Measurements from ENCODE around the gene SLC16A3. TPM values are rescaled to one million over a fixed set of nuclear protein-coding genes. Genes with fewer than 3 reads are reported as not detected.

Gene SLC16A3
- total and polyA plus RNA-seq, 9 of the 15 experiments (the other 6 are each of a cell fraction or from before 2014, with no cell fraction given): 0.11 to 5.4 (median 1.2) TPM; not detected in 2

DNA sequence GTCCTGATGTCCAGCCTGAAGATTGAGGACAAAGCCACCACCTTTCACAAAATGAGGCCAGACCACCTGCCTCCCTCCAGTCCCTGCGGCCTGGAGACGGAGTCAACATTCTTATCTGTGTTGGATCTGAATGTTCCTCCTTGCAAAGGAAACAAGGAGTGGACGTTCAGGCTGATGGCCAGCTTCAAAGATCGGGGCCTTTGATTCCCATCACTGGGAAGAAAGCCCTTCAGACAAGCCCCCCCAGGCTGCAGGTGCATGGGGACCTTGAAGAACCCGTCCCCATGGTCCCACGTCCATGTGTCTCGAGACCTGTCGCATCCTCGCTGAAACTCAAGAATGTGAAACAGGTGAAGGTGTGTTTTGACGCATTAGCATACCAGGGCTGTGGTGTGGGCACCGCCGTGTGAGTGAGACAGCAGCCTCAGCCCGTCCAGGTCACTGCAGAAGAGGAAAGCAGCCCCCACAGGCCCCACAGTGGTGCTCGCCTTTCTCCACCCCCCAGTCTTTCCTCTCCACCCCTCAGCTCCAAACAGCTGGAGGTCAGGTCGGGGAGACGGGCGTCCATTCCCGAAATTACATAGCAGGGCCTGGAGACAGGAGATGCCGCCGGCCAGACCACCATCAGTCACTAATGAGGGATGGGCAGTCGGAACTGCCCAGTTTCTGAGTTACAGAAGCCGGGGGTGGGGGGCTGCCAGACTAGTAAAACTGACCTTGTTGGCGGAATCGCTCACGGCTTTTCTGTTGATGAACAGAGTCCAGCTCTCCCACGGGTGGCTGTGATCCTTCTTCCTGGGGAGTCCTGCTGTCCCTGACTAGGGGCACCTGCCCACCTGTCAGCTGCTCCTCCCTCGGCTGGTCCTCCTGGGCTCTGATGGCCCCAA is 45.5 kb downstream of the SLC16A3 start (continued):
- TF ChIP-seq ZNF384 (IDR thresholded peaks at IDR 0.05; ENCODE audit: low read depth, low read length) (no peak), BRF1 (IDR thresholded peaks at IDR 0.05; ENCODE audit: borderline replicate concordance, extremely low read depth, insufficient read length) (no peak), NBN (IDR thresholded peaks at IDR 0.05; ENCODE audit: low read depth) (no peak), SMAD4 (CRISPR knock-in tag; conservative IDR thresholded peaks at IDR 0.05) (no peak)
- TF ChIP-seq, protein P1, sequence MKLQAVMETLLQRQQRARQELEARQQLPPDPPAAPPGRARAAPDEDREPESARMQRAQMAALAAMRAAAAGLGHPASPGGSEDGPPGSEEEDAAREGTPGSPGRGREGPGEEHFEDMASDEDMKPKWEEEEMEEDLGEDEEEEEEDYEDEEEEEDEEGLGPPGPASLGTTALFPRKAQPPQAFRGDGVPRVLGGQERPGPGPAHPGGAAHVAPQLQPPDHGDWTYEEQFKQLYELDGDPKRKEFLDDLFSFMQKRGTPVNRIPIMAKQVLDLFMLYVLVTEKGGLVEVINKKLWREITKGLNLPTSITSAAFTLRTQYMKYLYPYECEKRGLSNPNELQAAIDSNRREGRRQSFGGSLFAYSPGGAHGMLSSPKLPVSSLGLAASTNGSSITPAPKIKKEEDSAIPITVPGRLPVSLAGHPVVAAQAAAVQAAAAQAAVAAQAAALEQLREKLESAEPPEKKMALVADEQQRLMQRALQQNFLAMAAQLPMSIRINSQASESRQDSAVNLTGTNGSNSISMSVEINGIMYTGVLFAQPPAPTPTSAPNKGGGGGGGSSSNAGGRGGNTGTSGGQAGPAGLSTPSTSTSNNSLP (IDR thresholded peaks at IDR 0.05; ENCODE audit: borderline replicate concordance, low read depth, low read length): no peak
- TF ChIP-seq, protein P2, sequence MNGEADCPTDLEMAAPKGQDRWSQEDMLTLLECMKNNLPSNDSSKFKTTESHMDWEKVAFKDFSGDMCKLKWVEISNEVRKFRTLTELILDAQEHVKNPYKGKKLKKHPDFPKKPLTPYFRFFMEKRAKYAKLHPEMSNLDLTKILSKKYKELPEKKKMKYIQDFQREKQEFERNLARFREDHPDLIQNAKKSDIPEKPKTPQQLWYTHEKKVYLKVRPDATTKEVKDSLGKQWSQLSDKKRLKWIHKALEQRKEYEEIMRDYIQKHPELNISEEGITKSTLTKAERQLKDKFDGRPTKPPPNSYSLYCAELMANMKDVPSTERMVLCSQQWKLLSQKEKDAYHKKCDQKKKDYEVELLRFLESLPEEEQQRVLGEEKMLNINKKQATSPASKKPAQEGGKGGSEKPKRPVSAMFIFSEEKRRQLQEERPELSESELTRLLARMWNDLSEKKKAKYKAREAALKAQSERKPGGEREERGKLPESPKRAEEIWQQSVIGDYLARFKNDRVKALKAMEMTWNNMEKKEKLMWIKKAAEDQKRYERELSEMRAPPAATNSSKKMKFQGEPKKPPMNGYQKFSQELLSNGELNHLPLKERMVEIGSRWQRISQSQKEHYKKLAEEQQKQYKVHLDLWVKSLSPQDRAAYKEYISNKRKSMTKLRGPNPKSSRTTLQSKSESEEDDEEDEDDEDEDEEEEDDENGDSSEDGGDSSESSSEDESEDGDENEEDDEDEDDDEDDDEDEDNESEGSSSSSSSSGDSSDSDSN (IDR thresholded peaks at IDR 0.05; ENCODE audit: borderline replicate concordance in 1 of 2, low read depth in 2 of 2, low read length in 2 of 2): no peak
- TF ChIP-seq, protein P3, sequence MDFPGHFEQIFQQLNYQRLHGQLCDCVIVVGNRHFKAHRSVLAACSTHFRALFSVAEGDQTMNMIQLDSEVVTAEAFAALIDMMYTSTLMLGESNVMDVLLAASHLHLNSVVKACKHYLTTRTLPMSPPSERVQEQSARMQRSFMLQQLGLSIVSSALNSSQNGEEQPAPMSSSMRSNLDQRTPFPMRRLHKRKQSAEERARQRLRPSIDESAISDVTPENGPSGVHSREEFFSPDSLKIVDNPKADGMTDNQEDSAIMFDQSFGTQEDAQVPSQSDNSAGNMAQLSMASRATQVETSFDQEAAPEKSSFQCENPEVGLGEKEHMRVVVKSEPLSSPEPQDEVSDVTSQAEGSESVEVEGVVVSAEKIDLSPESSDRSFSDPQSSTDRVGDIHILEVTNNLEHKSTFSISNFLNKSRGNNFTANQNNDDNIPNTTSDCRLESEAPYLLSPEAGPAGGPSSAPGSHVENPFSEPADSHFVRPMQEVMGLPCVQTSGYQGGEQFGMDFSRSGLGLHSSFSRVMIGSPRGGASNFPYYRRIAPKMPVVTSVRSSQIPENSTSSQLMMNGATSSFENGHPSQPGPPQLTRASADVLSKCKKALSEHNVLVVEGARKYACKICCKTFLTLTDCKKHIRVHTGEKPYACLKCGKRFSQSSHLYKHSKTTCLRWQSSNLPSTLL (IDR thresholded peaks at IDR 0.05): no peak
- TF ChIP-seq, protein P4, sequence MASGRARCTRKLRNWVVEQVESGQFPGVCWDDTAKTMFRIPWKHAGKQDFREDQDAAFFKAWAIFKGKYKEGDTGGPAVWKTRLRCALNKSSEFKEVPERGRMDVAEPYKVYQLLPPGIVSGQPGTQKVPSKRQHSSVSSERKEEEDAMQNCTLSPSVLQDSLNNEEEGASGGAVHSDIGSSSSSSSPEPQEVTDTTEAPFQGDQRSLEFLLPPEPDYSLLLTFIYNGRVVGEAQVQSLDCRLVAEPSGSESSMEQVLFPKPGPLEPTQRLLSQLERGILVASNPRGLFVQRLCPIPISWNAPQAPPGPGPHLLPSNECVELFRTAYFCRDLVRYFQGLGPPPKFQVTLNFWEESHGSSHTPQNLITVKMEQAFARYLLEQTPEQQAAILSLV (tag; IDR thresholded peaks at IDR 0.05): no peak
